ENCODE measurements around the gene LRGUK.
"Not testable (repeated sequence)": the region's sequence is repeated elsewhere in the genome, so short reads cannot be mapped to it uniquely, and the experiment has no call there.

Gene LRGUK

GRCh38 chr7:134234216-134234615 lies 107.1 kb downstream of the LRGUK start:
- no peak for DNase-seq (ENCODE audit: extremely low read depth in 1 of 2, low read depth in 1 of 2)

- DNase-seq (ENCODE audit: extremely low read depth in 1 of 2, low read depth in 1 of 2), result no peak
Measured at GRCh38 chr7:134245253-134245652, 118.1 kb downstream of the LRGUK start.

- DNase-seq (ENCODE audit: extremely low read depth in 1 of 2, low read depth in 1 of 2), result no peak
Measured at GRCh38 chr7:134246347-134246746, 119.2 kb downstream of the LRGUK start.

- no peak for DNase-seq (ENCODE audit: extremely low read depth in 1 of 2, low read depth in 1 of 2)
Measured at GRCh38 chr7:134246761-134247160, 119.6 kb downstream of the LRGUK start.

- no peak for DNase-seq (ENCODE audit: extremely low read depth in 1 of 2, low read depth in 1 of 2)
Measured at GRCh38 chr7:134248196-134248595, 121.1 kb downstream of the LRGUK start.

GRCh38 chr7:134254311-134254710 lies 127.2 kb downstream of the LRGUK start:
- no peak for DNase-seq (ENCODE audit: extremely low read depth in 1 of 2, low read depth in 1 of 2)

GRCh38 chr7:134255814-134256213 lies 128.7 kb downstream of the LRGUK start:
- DNase-seq (ENCODE audit: extremely low read depth in 1 of 2, low read depth in 1 of 2), result no peak

GRCh38 chr7:134262322-134262721 lies 135.2 kb downstream of the LRGUK start:
- DNase-seq (ENCODE audit: extremely low read depth in 1 of 2, low read depth in 1 of 2), result no peak

- DNase-seq (ENCODE audit: extremely low read depth in 1 of 2, low read depth in 1 of 2), result no peak
Measured at GRCh38 chr7:134276951-134277350, 149.8 kb downstream of the LRGUK start.

GRCh38 chr7:134278502-134279153 lies 151.5 kb downstream of the LRGUK start:
- DNase-seq (ENCODE audit: extremely low read depth in 1 of 2, low read depth in 1 of 2), result no peak

- no peak for DNase-seq (ENCODE audit: extremely low read depth in 1 of 2, low read depth in 1 of 2)
Measured at GRCh38 chr7:134279336-134279735, 152.2 kb downstream of the LRGUK start.

GRCh38 chr7:134279898-134280297 lies 152.8 kb downstream of the LRGUK start:
- DNase-seq (ENCODE audit: extremely low read depth in 1 of 2, low read depth in 1 of 2), result no peak

GRCh38 chr7:134280508-134280907 lies 153.4 kb downstream of the LRGUK start:
- no peak for DNase-seq (ENCODE audit: extremely low read depth in 1 of 2, low read depth in 1 of 2)

- no peak for DNase-seq (ENCODE audit: extremely low read depth in 1 of 2, low read depth in 1 of 2)
Measured at GRCh38 chr7:134284011-134284410, 156.9 kb downstream of the LRGUK start.

- DNase-seq (ENCODE audit: extremely low read depth in 1 of 2, low read depth in 1 of 2), result no peak
Measured at GRCh38 chr7:134284952-134285351, 157.8 kb downstream of the LRGUK start.

GRCh38 chr7:134287916-134288659 lies 160.9 kb downstream of the LRGUK start:
- DNase-seq (ENCODE audit: extremely low read depth in 1 of 2, low read depth in 1 of 2), result no peak

- DNase-seq (ENCODE audit: extremely low read depth in 1 of 2, low read depth in 1 of 2), result no peak
Measured at GRCh38 chr7:134289423-134289822, 162.3 kb downstream of the LRGUK start.

- no peak for DNase-seq (ENCODE audit: extremely low read depth in 1 of 2, low read depth in 1 of 2)
Measured at GRCh38 chr7:134289841-134290240, 162.7 kb downstream of the LRGUK start.

GRCh38 chr7:134290286-134290685 lies 163.1 kb downstream of the LRGUK start:
- no peak for DNase-seq (ENCODE audit: extremely low read depth in 1 of 2, low read depth in 1 of 2)

GRCh38 chr7:134293002-134293740 lies 166.0 kb downstream of the LRGUK start:
- DNase-seq (ENCODE audit: extremely low read depth in 1 of 2, low read depth in 1 of 2), result no peak

- not testable (repeated sequence) for DNase-seq (ENCODE audit: extremely low read depth in 1 of 2, low read depth in 1 of 2)
Measured at GRCh38 chr7:134295982-134296381, 168.8 kb downstream of the LRGUK start.

- no peak for DNase-seq (ENCODE audit: extremely low read depth in 1 of 2, low read depth in 1 of 2)
Measured at GRCh38 chr7:134297489-134297888, 170.3 kb downstream of the LRGUK start.

All from activated CD8-positive, alpha-beta memory T cell treated with anti-CD3 and anti-CD28 coated beads for 1 hour (primary cell).